K562 (cell line): ENCODE results near the gene SORCS1. TPM values are rescaled to one million over a fixed set of nuclear protein-coding genes. Genes with fewer than 3 reads are reported as not detected.

Source experiments
- ATAC-seq: fragments of 200-7000 bp; cut with Tn5 transposase; 3 replicates; pipeline ENCODE4 v1.9.1; 2020; ENCODE audit warnings: moderate library complexity
- BruUV-seq: library from RNA; stranded (reverse); fragments of 400-500 nt; replicated peaks from 2 replicates; lab custom pipeline; 2021; lab: Mats Ljungman, UMichigan
- CTCF ChIA-PET: fragments of 300-600 bp; formaldehyde crosslinking; extraction: SDS; loops from one replicate; lab custom pipeline; 2021; ENCODE audit warnings: low intra/inter-chr PET ratio; lab: Yijun Ruan, JAX
- POLR2A ChIA-PET: fragments of 300-600, 350-650 bp; sonication (Branson Sonifier 250); formaldehyde crosslinking; extraction: SDS; loops from one replicate; lab custom pipeline; 2021; ENCODE audit warnings: antibody characterized with exemption, inconsistent platforms; lab: Yijun Ruan, JAX
- DNase-seq, 4 experiments: peaks; one replicate each; pipeline versions ENCODE4 v3.0.0 to v3.0.0-alpha.2; 2011 to 2018; ENCODE audit warnings: low spot score in 3 of 4, mixed read lengths in 3 of 4; ENCODE audit errors: extremely low read depth in 1 of 4
- FAIRE-seq: peaks from 2 replicates; lab custom pipeline; 2011; peaks lifted over from hg19 to GRCh38; lab: Jason Lieb, UNC
- H2AFZ ChIP-seq: 2 replicates; pipeline ENCODE4 v1.6.0; 2011; ENCODE audit warnings: low read depth, low read length, control low read depth, inconsistent platforms
- H3K27ac ChIP-seq: fragments of 200-600 bp; 3 replicates; pipeline ENCODE4 v1.8.0; 2011; ENCODE audit warnings: low read depth, mild to moderate bottlenecking, control low read depth, inconsistent platforms, low read length, moderate library complexity, mixed read lengths; ENCODE audit errors: extremely low read depth
- H3K27me3 ChIP-seq, 2 experiments: fragments of 300-600 bp in 1 of 2; 2 replicates in 1 of 2; 3 replicates in 1 of 2; pipeline versions ENCODE4 v1.6.0 to v1.8.0; 2011; ENCODE audit warnings: inconsistent platforms in 2 of 2, low read length in 2 of 2, mild to moderate bottlenecking in 1 of 2, mixed read lengths in 1 of 2, moderate library complexity in 1 of 2; ENCODE audit not compliant: control insufficient read depth in 2 of 2, insufficient read depth in 2 of 2
- H3K36me3 ChIP-seq: fragments of 300-600 bp; 3 replicates; pipeline ENCODE4 v1.8.0; 2011; ENCODE audit warnings: mild to moderate bottlenecking, low read length, inconsistent platforms; ENCODE audit not compliant: control insufficient read depth, insufficient read depth
- H3K4me1 ChIP-seq, 2 experiments: fragments of 200-600 bp in 1 of 2; replicated peaks in 1 of 2; 2 replicates in 1 of 2; 3 replicates in 1 of 2; pipeline versions ENCODE4 v1.5.1 to v1.8.0; 2011; ENCODE audit warnings: inconsistent platforms in 2 of 2, low read length in 2 of 2, mild to moderate bottlenecking in 1 of 2, mixed read lengths in 1 of 2, moderate library complexity in 1 of 2; ENCODE audit not compliant: control insufficient read depth in 2 of 2, insufficient read depth in 2 of 2
- H3K4me2 ChIP-seq: 2 replicates; pipeline ENCODE4 v1.6.1; 2011; ENCODE audit warnings: low read length, control low read depth, inconsistent platforms, mixed read lengths; ENCODE audit not compliant: insufficient read depth
- H3K4me3 ChIP-seq: fragments of 200-600 bp; sonication (generic), shearing (Covaris generic); 2 replicates; pipeline ENCODE4 v1.5.1; 2016; ENCODE audit warnings: control low read depth, inconsistent platforms
- H3K79me2 ChIP-seq: fragments of 200-600 bp; 3 replicates; pipeline ENCODE4 v1.8.0; 2011; ENCODE audit warnings: low read length, inconsistent platforms; ENCODE audit not compliant: control insufficient read depth, insufficient read depth
- H3K9ac ChIP-seq, 2 experiments: 2 replicates each; pipeline versions ENCODE4 v1.6.0 to v1.6.1; 2011; ENCODE audit warnings: low read depth in 2 of 2, low read length in 2 of 2, control low read depth in 1 of 2, inconsistent platforms in 1 of 2, mild to moderate bottlenecking in 1 of 2, mixed read lengths in 1 of 2; ENCODE audit not compliant: insufficient read depth in 1 of 2
- H3K9me1 ChIP-seq: one replicate; pipeline ENCODE4 v1.6.0; 2011; ENCODE audit warnings: inconsistent platforms, mild to moderate bottlenecking, low read length, moderate library complexity; ENCODE audit not compliant: control insufficient read depth, insufficient read depth
- H3K9me3 ChIP-seq: replicated peaks from 2 replicates; pipeline ENCODE4 v1.5.1; 2011; ENCODE audit warnings: low read depth, low read length, inconsistent platforms; ENCODE audit not compliant: control insufficient read depth, insufficient read depth
- H4K20me1 ChIP-seq: replicated peaks from 2 replicates; pipeline ENCODE4 v1.6.1; 2011; ENCODE audit warnings: low read length, inconsistent platforms, mixed read lengths; ENCODE audit not compliant: control insufficient read depth, insufficient read depth
- POU5F1 ChIP-seq: fragments of 150-350 bp; IDR thresholded peaks from 2 replicates; pipeline ENCODE4 v1.6.1; 2014; ENCODE audit warnings: borderline replicate concordance, low read length, low read depth, mild to moderate bottlenecking; ENCODE audit not compliant: partially characterized antibody
- WGBS: fragments of 100-300 bp; shearing (Covaris generic); methylation state at CpG from one replicate; pipeline ENCODE4 v1.1.6; 2016; ENCODE audit warnings: low coverage, mixed read lengths; ENCODE audit not compliant: insufficient coverage; ENCODE audit errors: missing lambda C conversion rate; 5-methylcytosine and 5-hydroxymethylcytosine counted together
- in situ Hi-C: fragments of 300-500 bp; cut with MboI; formaldehyde crosslinking; loops from 4 replicates; pipeline ENCODE4 v1.15.0; 2018; ENCODE audit warnings: inconsistent platforms, mixed read lengths
- intact Hi-C: fragments of 100-400 bp; cut with micrococcal nuclease; formaldehyde crosslinking; loops from 2 replicates; pipeline ENCODE4 v1.14.2; 2022
- polyA plus RNA-seq, 8 experiments: library from polyadenylated mRNA; depleted of rRNA in 4 of 8; stranded (reverse) in 5 of 8; unstranded in 3 of 8; fragments of >200 nt; fragmentation: Nextera tagmentation in 2 of 8; fragmentation: Illumina TruSeq in 1 of 8; extraction: Ambion mirVana in 2 of 8; extraction: Trizol in 1 of 8; gene quantifications; 2 replicates each; pipeline versions ENCODE4 v1.2.1 to v1.2.3, GENCODE V29; 2011 to 2014; ENCODE audit warnings: inconsistent platforms in 1 of 8, missing spikeins in 1 of 8
- total RNA-seq, 7 experiments: library from RNA; depleted of rRNA in 6 of 7; stranded (reverse); fragments of >200 nt in 6 of 7; fragmentation: Illumina TruSeq in 2 of 7; extraction: Trizol in 2 of 7; gene quantifications; 2 replicates each; pipeline versions ENCODE4 v1.2.1 to v1.2.3, GENCODE V29; 2011 to 2021; ENCODE audit warnings: low replicate concordance in 1 of 7
- TF ChIP-seq, protein P1 (sequence below), 2 experiments: fragments of 450-650 bp in 1 of 2; sonication (generic) in 1 of 2; formaldehyde crosslinking in 1 of 2; IDR thresholded peaks; 2 replicates each; pipeline versions ENCODE4 v1.7.1 to v1.9.0; 2016 to 2022; ENCODE audit warnings: inconsistent platforms in 1 of 2, mild to moderate bottlenecking in 1 of 2, missing genetic modification reagents in 1 of 2

SORCS1 gene
- total and polyA plus RNA-seq, 9 of the 15 experiments (the other 6 are each of a cell fraction or from before 2014, with no cell fraction given) = 1.5 to 3.9 (median 2.7) TPM

DNA sequence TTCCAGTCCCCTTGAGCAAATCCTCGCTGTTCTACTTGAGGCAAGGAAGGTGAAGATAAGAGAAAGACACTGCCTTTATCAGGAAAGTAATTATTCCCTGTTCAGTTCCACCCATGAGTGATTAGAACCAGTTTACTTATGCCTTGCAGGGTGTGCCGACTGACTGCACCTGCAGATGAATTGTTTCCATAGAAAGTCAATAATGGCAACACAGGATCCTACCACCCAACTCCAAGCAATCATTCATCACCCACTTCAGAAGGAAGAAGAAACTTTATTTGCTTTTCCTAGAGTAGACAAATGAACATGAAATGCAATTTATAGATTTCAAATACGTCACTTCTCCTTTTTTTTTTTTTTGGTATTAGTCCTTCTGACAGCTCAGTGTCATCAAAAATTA, 383.9 kb downstream of the SORCS1 start:
- Histone ChIP-seq H3K9me3 (no peaks in the 10 kb centered on the region), H3K4me3 (no peak overlapping the region), H3K27me3 (no peaks in the 10 kb centered on the region; a peak in 1 of 5 replicates), H3K9ac (no peak overlapping the region), H2AFZ (no peak overlapping the region), H3K79me2 (no peaks in the 10 kb centered on the region), H3K36me3 (no peaks in the 10 kb centered on the region), H3K4me1 (no peaks in the 10 kb centered on the region), H4K20me1 (no peaks in the 10 kb centered on the region), H3K27ac (no peak overlapping the region), H3K4me2 (no peak overlapping the region), H3K9me1 (no peaks in the 10 kb centered on the region)
- POLR2A ChIA-PET = no interaction called here
- DNase-seq = peak in 1 of 4 experiments; percentile 0
- CTCF ChIA-PET = no interaction called here
- in situ Hi-C loops = no loop called here
- no TSS peak for BruUV-seq
- intact Hi-C loops = no loop called here
- no peak for TF ChIP-seq POU5F1
- TF ChIP-seq, protein P1, sequence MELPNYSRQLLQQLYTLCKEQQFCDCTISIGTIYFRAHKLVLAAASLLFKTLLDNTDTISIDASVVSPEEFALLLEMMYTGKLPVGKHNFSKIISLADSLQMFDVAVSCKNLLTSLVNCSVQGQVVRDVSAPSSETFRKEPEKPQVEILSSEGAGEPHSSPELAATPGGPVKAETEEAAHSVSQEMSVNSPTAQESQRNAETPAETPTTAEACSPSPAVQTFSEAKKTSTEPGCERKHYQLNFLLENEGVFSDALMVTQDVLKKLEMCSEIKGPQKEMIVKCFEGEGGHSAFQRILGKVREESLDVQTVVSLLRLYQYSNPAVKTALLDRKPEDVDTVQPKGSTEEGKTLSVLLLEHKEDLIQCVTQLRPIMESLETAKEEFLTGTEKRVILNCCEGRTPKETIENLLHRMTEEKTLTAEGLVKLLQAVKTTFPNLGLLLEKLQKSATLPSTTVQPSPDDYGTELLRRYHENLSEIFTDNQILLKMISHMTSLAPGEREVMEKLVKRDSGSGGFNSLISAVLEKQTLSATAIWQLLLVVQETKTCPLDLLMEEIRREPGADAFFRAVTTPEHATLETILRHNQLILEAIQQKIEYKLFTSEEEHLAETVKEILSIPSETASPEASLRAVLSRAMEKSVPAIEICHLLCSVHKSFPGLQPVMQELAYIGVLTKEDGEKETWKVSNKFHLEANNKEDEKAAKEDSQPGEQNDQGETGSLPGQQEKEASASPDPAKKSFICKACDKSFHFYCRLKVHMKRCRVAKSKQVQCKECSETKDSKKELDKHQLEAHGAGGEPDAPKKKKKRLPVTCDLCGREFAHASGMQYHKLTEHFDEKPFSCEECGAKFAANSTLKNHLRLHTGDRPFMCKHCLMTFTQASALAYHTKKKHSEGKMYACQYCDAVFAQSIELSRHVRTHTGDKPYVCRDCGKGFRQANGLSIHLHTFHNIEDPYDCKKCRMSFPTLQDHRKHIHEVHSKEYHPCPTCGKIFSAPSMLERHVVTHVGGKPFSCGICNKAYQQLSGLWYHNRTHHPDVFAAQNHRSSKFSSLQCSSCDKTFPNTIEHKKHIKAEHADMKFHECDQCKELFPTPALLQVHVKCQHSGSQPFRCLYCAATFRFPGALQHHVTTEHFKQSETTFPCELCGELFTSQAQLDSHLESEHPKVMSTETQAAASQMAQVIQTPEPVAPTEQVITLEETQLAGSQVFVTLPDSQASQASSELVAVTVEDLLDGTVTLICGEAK (IDR thresholded peaks at IDR 0.05) = peak; percentile 57; the same call in 1 of the 2 replicates
- TF ChIP-seq, protein P1 (CRISPR knock-in tag; IDR thresholded peaks at IDR 0.05) = peak; percentile 65; the same call in 1 of the 2 replicates
- WGBS = 0% methylated on average over 3 of the region's 3 CpGs
- ATAC-seq = no peak
- no peak for FAIRE-seq
